ENCODE measurements around the gene RFC4. TPM values are rescaled to one million over a fixed set of nuclear protein-coding genes. Genes with fewer than 3 reads are reported as not detected.
A peak's percentile ranks its signal among the peaks of the same experiment; 100 is the strongest.

RFC4 gene
- polyA plus RNA-seq, 3 donors = 3.9 to 6.2 (median 4.6) TPM

DNA sequence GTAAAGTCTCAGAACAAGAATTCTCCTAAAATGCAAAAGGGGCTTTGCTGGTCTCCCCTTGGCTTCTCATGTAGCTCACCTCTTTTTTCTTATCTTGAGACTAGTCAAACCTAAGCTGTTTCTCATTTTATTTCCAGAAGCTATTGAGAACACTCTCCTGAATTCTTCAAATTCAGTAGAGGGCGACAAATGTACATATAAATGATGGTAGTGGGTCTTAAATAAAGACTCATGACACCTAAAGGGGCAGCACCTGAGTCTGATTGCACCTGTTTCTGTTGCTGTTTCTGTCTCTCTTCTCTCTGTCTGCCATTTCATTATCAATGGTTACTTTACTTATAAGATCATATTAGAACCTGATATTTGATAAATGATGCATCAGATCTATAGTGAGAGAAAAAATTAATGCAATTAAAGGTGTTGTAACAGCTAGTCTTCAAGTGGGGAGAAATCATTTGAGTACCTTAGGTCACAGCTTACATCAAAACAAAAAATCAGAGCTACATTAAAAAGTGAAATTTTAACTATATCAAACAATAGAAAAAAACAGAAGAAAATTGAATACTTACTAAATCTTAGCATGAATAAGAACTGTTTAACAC, 43.2 kb upstream of the RFC4 start:
- Histone ChIP-seq H3K4me2 (replicated peaks; ENCODE audit: extremely low read depth, low read length, poor library complexity, severe bottlenecking) (no peak overlapping the region), H3K4me1 (ENCODE audit: control insufficient read depth in 1 of 2, insufficient read depth in 2 of 2, low read length in 2 of 2) (peaks cover 5 to 6% of the 10 kb centered on the region in 2 donors), H3K9ac (ENCODE audit: insufficient read depth, low read length, poor library complexity, severe bottlenecking) (no peak overlapping the region), H3K27me3 (ENCODE audit: control insufficient read depth in 2 of 2, insufficient read depth in 2 of 2, low read length in 2 of 2) (no peaks in the 10 kb centered on the region), H3K79me2 (ENCODE audit: insufficient read depth, low read length) (no peaks in the 10 kb centered on the region), H3K36me3 (replicated peaks in 1 of 2; ENCODE audit: control insufficient read depth in 1 of 2, insufficient read depth in 2 of 2, low read length in 2 of 2) (no peaks in the 10 kb centered on the region), H3K27ac (ENCODE audit: low read depth in 1 of 2, low read length in 2 of 2) (no peak overlapping the region), H2AFZ (ENCODE audit: insufficient read depth, low read depth, low read length, poor library complexity, severe bottlenecking) (no peak overlapping the region), H3K9me3 (replicated peaks in 1 of 2; ENCODE audit: control insufficient read depth in 1 of 2, insufficient read depth in 1 of 2, low read length in 2 of 2) (no peaks in the 10 kb centered on the region), H4K20me1 (ENCODE audit: insufficient read depth, low read length) (no peaks in the 10 kb centered on the region), H3K4me3 (replicated peaks in 1 of 3; ENCODE audit: low read depth in 2 of 3, low read length in 3 of 3) (no peak overlapping the region)
- no peak for DNase-seq
- TF ChIP-seq, protein P1, sequence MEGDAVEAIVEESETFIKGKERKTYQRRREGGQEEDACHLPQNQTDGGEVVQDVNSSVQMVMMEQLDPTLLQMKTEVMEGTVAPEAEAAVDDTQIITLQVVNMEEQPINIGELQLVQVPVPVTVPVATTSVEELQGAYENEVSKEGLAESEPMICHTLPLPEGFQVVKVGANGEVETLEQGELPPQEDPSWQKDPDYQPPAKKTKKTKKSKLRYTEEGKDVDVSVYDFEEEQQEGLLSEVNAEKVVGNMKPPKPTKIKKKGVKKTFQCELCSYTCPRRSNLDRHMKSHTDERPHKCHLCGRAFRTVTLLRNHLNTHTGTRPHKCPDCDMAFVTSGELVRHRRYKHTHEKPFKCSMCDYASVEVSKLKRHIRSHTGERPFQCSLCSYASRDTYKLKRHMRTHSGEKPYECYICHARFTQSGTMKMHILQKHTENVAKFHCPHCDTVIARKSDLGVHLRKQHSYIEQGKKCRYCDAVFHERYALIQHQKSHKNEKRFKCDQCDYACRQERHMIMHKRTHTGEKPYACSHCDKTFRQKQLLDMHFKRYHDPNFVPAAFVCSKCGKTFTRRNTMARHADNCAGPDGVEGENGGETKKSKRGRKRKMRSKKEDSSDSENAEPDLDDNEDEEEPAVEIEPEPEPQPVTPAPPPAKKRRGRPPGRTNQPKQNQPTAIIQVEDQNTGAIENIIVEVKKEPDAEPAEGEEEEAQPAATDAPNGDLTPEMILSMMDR (IDR thresholded peaks at IDR 0.05) = peak; percentile 37
- intact Hi-C loops (cut with micrococcal nuclease) = no loop called here
- H3K4me3 Mint-ChIP-seq = no peak overlapping the region
- peaks cover 4 to 7% (median 6%) of the 10 kb centered on the region in 3 donors for H3K27me3 Mint-ChIP-seq (ENCODE audit: low read depth in 3 of 3)
- no CpG with 5 or more reads among the region's 1 CpG for WGBS (ENCODE audit: insufficient coverage)
- H3K4me1 Mint-ChIP-seq = peaks cover 10% of the 10 kb centered on the region
- no peak overlapping the region for H3K27ac Mint-ChIP-seq
- H3K9me3 Mint-ChIP-seq = peaks cover 0 to 3% (median 0%) of the 10 kb centered on the region in 7 donors
- no peaks in the 10 kb centered on the region for H3K36me3 Mint-ChIP-seq

DNA sequence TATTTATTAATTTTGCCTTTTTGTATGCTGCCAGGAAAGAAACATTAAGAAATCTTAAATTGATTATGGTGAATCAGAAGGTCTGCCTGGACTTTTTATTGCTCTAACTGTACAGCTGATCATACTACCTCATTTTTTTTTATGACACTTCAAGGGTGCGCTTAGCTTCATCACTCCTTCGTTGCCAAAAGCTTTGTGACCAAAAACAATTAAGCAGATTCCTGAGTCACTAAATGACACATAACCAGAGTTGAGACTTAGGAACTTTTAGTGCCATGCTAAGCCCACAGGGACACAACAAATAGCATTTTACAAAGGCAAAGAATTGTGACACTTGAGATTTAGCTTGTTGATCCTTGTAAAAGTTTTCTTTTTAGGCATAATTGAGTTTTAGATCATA, 41.2 kb upstream of the RFC4 start:
- Histone ChIP-seq H3K4me3 (replicated peaks in 1 of 3; ENCODE audit: low read depth in 2 of 3, low read length in 3 of 3) (no peak overlapping the region), H3K4me1 (ENCODE audit: control insufficient read depth in 1 of 2, insufficient read depth in 2 of 2, low read length in 2 of 2) (peaks cover 5 to 6% of the 10 kb centered on the region in 2 donors), H3K9me3 (replicated peaks in 1 of 2; ENCODE audit: control insufficient read depth in 1 of 2, insufficient read depth in 1 of 2, low read length in 2 of 2) (no peaks in the 10 kb centered on the region), H2AFZ (ENCODE audit: insufficient read depth, low read depth, low read length, poor library complexity, severe bottlenecking) (no peak overlapping the region), H3K4me2 (replicated peaks; ENCODE audit: extremely low read depth, low read length, poor library complexity, severe bottlenecking) (no peak overlapping the region), H3K36me3 (replicated peaks in 1 of 2; ENCODE audit: control insufficient read depth in 1 of 2, insufficient read depth in 2 of 2, low read length in 2 of 2) (no peaks in the 10 kb centered on the region), H3K79me2 (ENCODE audit: insufficient read depth, low read length) (no peaks in the 10 kb centered on the region), H3K27me3 (ENCODE audit: control insufficient read depth in 2 of 2, insufficient read depth in 2 of 2, low read length in 2 of 2) (no peaks in the 10 kb centered on the region), H3K9ac (ENCODE audit: insufficient read depth, low read length, poor library complexity, severe bottlenecking) (no peak overlapping the region), H3K27ac (ENCODE audit: low read depth in 1 of 2, low read length in 2 of 2) (no peak overlapping the region), H4K20me1 (ENCODE audit: insufficient read depth, low read length) (no peaks in the 10 kb centered on the region)
- Mint-ChIP-seq H3K27me3 (ENCODE audit: low read depth in 3 of 3) (peaks cover 2 to 6% (median 2%) of the 10 kb centered on the region in 3 donors), H3K36me3 (no peaks in the 10 kb centered on the region), H3K9me3 (peaks cover 0 to 3% (median 0%) of the 10 kb centered on the region in 7 donors), H3K4me1 (peaks cover 10% of the 10 kb centered on the region), H3K4me3 (no peak overlapping the region), H3K27ac (no peak overlapping the region)
- intact Hi-C loops (cut with micrococcal nuclease) = no loop called here
- 67% methylated on average over 1 of the region's 2 CpGs for WGBS (ENCODE audit: insufficient coverage)
- TF ChIP-seq, protein P1 (IDR thresholded peaks at IDR 0.05) = no peak
- no peak for DNase-seq

Data from CD14-positive monocyte (primary cell).